ENCODE data around the gene DGUOK.

DGUOK gene

GRCh38 chr2:73983322-73984202, 56.9 kb downstream of the DGUOK start:
- DNase-seq, result no peak

DNA sequence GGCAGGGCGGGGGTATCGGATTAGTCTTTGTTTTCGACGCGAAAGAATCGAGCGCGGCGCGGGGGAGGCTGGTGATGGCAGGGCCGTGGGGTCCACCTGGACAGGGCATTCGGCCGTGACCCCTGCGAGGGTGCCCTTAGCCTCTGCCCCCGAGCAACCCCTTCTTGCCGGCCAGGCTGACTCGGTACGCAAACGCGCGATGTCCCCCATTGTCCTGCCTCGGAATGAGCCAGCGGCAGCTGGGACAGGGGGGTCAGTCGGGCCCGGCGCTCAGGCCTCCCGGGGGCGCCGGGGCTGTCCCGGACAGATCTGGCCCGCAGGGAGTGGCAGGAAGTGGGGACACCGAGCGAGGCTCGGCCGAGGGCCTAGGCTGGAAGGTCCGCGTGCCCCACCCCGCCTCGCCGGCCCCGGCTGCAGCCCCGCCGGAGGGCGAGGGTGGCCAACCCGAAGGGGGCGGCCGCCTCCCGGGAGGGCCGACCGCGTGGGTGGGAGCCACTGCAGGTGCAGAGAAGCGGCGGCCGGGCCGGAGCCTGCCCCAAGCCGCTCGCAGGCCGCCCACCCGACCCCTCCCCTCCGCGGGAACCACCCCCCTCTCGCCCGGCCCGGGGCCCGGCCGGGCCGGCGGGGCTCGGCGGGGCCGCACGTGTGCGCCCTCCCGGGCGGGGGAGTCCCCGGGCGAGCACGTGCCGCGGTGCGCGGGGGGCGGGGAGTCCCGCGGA, 57.7 kb downstream of the DGUOK start, which contains the start of gene TET3:
TSS of gene TET3 (plus strand) at position 708 of the 719 bp plus-strand sequence. CDS start 1,494 bp downstream, outside the sequence.
- no peak for DNase-seq

GRCh38 chr2:73984922-73985307, 58.2 kb downstream of the DGUOK start:
- peak; percentile 78 for DNase-seq

DNA sequence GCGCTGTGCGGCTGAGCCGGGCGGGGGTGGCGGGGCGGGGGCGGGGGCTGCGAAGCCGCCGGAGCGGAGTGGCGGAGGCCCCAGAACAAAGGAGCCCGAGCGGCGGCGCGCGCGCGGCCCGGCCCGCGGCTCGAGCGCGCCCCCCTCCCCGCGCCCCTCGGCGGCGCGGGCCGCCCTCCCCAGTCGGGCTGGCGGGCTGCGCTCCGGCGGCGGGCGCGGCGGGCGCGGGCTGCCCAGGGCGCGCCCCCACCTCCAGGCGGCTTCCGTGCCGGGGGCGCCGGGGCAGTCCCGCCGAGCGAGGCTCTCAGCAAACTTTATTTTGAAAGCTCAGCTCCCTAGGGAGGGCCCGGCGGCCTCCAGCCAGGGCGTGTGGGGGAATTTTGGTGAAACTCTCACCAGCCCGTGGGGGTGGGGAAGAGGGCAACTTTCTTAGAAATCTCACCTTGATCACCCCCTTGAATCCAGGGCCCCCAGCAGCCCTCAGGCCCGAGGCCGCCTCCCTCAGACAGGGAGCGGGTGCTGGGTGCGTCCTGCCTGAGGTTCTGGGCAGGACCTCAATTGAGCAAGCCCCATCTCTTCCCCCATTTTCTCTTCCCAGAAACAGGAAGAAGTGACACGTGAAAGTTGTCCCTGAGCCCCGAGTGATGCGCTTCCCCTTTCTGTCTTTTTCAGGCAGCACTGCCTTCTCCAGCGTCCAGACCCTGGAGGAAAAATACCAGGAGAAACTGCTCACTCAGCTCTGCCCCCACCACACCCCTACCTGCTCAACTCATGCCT, 58.8 kb downstream of the DGUOK start:
- peak; percentile 62 for DNase-seq

DNA sequence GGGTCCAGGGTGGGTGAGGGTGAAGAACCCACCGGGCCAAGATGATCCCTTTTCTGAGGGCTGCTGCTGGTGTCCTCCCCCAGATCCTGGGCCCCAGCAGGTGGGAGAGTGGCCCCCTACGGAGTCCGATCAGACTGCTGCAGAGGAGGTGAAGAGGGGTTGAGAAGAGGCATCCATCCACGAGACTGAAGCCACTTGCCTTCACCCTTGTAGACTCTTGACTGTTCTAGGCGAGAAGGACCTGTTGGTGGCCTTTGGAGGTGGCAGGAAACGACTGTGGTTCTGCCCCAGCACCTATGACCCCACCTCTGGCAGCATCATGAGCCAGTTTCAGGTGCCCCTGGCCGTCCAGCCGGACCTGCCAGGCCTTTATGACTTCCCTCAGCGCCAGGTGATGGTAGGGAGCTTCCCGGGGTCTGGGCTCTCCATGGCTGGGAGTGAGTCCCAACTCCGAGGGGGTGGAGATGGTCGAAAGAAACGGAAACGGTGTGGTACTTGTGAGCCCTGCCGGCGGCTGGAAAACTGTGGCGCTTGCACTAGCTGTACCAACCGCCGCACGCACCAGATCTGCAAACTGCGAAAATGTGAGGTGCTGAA, 59.5 kb downstream of the DGUOK start:
- DNase-seq, result peak; percentile 33

DNA sequence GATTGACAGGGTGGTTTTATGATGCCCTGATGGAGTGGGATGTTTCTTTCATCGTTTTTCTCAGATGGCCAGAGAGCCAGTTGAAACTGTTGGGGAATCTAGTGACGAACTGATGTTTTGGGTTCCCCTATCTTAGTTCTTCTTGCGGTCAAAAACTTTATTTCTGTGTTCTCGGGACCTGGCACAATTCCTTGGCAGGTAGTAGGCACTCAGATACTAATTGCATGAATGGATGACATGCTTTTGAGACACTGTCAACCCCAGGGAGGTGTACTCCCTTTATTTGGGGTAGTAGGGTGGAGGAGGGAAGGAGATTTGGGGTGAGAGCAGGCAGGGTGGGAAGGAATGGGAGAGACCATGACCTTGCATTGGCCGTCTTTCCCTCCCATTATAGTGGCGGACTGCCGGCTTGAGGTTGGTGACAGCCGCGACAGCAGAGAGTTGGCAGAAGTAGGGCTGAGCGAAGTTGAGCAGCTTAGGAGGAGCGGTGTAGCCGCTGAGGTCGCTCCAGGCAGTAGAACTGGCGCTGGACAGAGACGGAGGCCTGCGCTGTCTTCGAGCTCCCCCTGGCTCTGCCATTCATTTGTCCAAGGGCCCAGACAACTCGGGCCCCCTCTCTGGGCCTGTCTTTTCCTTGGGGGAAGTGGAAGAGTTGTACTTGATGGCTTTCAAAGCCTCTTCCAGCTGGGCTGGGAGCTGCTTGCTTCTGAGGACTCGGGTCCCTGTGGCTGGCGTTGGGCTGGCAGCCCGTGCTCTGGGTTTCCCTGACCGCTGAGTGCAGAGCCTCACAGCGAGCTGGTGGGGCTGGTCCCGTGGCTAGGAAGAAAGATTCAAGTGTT, 60.6 kb downstream of the DGUOK start:
- peak; percentile 52 for DNase-seq

DNA sequence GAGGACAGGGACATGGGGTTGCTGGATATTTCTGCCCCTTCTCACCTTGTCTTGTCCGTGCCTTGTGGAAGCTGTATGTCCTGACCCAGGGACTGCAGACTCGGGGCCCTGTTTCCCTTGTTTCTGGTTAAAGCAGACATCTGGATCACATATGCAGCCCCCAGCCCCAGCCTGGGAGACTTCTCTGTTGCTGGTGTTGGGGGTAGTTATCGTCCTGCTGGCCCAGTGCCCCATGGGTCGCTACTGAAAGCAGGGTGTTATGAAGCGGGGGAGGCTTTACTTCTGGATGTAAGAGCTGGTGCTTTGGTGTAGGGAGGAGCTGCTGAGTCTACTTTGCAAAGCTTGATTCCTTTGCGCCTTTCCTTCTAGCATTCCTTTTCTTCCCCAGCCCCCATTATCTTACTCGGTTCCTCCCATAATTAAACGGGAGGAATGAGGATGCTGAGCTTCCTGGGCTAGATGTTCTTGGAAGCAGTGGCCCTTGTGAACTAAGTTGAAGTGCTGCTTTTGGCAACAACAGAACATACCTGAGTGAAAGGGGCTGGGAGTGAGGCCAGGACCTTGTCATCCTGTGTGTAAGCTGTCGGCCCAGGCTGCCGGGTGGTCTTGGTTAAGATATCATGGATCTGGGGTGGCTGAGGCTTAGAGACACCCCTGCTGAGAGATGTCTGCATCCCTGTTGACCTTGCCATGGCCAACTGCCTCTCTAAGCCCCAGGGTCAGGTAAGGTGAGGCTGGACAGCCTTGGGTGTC, 61.4 kb downstream of the DGUOK start:
- no peak for DNase-seq

- DNase-seq, result no peak
These were observed 63.3 kb downstream of the DGUOK start for GRCh38 chr2:73989972-73990371.

DNA sequence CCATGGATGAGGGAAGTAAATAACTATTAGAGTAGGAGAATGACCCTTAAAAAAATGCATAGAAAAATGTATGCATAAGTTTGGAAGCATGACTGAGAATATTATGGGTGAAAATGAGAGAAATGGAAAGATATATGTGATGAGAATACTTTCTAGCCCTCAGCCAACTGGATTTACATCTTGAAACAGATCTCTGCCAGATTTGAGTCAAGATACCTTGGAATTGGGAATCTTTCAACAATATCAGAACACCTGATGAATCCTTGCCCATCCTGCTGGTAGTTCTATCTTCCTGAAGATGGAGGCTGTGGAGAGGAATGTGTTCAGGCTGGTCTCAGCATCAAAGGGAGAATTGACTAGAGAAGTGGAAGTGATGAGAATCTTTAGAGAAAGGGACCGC, 63.9 kb downstream of the DGUOK start:
- DNase-seq, result no peak

- DNase-seq, result no peak
These were observed 65.4 kb downstream of the DGUOK start for GRCh38 chr2:73992036-73992435.

DNA sequence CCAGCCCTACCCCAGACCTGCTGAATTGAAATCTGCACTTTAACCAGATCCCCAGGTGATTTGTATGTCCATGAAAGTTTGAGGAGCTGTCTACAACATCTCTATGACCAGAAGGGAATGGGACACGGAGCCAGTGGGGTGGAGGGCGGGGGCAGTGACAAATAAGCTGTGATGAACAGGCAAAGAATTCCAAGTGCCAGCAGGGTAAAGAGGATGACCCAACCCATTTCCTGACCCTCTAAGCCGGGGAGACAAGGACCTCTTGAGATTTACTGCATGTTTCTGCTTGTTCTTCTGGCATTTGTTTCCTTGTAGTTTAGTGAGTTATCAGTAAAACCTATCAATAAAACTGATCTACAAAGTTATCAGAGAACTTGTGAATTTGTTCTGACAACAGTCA, 66.7 kb downstream of the DGUOK start:
- DNase-seq, result no peak

DNA sequence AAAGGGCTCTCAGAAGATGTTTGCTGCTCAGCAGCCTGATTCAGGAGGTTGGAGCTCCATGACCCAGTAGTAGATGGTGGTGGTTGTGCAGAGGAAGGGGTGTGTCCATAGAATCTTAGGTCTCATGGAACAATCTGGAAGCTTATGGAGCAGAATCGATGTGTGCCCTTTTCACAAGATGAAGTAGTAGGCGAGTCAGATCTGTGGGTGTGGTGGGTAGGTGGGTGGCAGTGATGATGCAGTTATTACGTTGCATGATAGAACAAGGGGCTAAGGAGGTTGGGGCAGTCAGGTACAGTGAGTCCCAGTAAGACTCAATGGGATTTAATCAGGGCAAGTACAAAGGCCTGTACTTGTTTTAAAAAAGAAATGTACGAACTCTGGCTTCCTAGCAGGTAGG, 67.1 kb downstream of the DGUOK start:
- no peak for DNase-seq

- DNase-seq, result no peak
These were observed 67.6 kb downstream of the DGUOK start for GRCh38 chr2:73994178-73994831.

DNA sequence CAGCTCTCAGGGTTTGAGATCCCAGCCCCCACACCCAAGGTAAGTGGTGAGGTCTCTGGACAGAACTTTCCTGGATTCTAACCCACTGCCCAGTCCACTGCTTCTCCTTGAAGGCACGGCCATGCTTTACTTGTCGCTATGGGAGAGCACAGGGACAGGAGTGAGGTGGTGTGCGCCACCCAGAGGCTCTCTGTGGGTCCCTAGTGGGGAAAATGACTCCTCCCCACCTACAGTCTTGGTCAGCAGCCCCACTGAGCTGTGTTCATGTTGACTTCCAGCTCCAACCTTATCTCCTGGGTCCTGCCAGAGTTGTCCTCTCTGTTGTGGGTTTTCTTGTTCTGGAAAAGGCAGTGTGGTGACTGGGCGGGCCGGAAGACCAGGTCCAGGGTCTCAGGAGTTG, 69.1 kb downstream of the DGUOK start:
- DNase-seq, result no peak

DNA sequence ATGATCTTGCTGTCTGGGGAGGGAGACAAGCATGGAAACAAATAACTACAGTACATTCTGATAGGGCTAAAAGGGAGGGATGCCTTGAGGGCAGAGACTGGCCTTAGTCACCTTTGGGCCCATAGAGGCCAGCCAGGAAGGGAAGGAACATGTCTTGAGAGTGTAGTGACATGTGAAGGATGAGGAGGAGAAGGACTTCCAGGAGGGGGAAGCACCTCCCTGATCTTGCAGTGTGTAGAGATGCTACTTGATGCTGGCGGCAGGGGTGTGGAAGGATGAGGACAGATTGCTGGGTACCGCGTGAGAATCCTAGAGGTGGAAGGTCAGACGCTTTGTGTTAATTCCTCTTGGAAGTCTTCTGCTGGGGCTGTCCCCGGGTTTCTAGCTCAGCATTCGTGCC, 71.1 kb downstream of the DGUOK start:
- DNase-seq, result no peak

DNA sequence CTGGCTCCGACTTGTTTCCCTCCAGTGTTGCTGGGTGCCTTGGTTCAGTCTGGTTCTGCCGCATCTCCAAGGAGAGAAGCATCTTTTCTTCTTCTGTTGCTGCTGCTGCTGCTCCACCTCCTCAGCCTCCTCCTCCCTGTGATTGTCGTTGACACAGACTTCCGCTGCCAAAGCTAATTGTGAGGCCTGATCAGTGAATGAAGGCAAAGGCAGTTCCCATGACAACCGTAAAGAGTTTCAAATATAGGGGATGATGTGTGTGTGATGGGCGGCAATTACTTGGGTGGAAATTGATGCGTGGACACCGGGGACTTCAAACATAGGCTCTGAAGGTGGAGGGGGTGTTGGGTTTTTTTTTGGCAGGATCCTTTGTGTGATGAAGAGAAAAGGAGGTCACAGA, 71.8 kb downstream of the DGUOK start:
- DNase-seq, result peak; percentile 70

- no peak for DNase-seq
These were observed 72.3 kb downstream of the DGUOK start for GRCh38 chr2:73998933-73999332.

DNA sequence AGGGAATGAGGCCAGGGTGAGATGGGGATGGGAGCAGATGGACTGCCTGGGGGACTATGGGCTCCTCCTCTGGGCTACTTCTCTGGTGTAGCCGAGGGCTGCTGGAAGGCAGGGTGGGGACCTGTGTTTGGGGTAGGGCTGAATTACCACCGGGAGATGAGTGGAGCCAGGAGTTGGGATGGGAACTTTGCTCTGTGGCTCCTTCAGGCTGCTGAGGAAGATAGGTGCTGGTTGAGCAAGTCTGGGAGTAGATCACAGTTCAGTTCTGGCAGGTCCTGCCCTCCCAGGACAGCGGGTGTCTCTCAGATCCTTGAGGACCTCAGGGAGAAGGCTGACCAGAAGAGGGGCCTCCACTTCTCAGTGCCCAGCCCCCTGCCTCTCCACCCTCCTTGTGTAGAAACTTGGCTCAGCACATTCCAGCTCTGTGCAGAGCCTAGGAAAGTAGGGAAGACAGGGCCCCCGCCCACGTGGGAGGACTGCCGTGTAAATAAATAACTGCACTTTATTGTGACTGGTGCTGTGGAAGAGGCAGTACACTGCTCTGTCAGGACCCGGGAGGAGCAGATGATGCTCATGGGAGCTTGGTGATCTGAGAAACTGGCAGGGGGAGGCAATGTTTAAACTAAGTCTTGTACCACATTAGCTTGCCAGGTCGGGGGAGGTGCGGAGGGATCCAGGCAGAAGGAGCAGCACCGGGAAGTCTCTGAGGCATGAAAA, 73.4 kb downstream of the DGUOK start:
- no peak for DNase-seq

GRCh38 chr2:74000666-74001065, 74.0 kb downstream of the DGUOK start:
- DNase-seq, result no peak

DNA sequence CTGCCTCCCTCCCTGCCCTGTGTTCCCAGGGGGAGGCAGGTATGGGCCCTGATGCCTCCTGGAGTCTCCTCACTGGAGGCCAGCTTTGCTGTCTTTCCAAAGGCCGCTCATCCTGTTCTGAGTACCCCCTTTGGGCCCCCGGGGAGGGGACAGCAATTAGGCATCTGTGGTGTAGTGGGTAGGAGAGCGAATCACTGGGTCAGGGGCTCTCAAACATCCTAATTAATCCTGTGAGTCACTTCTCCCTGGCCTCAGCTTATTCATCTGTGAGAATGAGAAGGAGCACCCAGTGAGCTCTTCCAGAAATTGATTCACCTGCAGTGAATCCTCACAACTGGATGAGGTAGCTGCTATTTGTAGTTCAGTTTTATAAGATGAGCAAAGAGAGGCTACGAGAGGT, 74.4 kb downstream of the DGUOK start:
- DNase-seq, result no peak
